GM21529 (cell line): ENCODE measurements around the gene TFB1M.
A peak's percentile ranks its signal among the peaks of the same experiment; 100 is the strongest.
"Not testable (repeated sequence)": the region's sequence is repeated elsewhere in the genome, so short reads cannot be mapped to it uniquely, and the experiment has no call there.

Experiments used
- ATAC-seq: cut with Tn5 transposase; IDR thresholded peaks from one replicate; pipeline ENCODE4 v1.9.1; 2021; ENCODE audit not compliant: unreplicated experiment

TFB1M gene

GRCh38 chr6:155244434-155244833 lies 69.8 kb downstream of the TFB1M start:
- no peak for ATAC-seq

- no peak for ATAC-seq
These were observed 72.3 kb downstream of the TFB1M start for GRCh38 chr6:155241966-155242365.

DNA sequence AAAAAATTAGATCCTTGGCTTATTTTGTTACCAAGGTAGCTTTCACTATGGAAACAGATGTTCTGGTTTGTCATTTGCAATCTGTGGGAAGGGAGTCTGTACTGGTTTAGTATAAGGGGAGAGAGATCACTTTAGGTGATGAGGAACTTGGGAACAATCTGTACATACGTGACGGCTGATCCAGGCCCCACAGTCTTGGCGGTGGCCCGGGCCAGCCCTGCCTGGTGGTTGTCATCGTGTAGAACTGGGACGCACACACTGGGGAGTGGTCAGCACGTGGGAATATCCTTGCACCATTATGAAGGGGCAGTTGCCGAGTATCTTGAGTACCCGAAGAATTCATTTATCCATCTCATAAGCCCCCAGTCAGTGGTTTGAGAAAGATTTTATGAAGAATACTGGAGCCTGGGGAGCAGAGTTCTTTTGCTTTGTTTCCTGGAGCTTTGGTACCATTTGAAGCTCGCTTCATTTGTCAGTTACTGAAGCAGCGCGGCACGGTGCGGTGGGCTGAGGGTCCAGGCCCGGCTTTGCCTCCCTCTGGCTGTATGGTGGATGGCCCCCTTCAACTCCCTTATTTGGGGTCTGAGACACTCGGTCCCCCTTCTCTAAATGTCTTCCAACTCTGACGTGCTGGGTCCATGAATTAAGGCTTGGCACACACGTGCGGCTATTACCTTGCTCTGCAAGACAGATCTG lies 73.2 kb downstream of the TFB1M start:
- no peak for ATAC-seq

DNA sequence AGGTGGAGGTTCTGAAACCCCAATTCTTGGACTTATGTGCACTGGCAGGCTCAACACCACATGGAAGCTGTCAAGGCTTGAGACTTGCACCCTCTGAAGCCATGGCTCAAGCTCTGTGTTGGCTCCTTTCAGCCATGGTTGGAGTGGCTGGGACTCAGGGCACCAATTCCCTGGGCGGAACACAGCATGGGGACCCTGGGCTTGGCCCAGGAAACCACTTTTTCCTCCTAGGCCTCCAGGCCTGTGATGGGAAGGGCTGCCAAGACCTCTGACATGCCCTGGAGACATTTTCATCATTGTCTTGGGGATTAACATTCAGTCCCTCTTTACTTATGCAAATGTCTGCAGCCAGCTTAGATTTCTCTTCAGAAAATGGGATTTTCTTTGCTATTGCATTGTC lies 76.7 kb downstream of the TFB1M start:
- ATAC-seq = no peak

DNA sequence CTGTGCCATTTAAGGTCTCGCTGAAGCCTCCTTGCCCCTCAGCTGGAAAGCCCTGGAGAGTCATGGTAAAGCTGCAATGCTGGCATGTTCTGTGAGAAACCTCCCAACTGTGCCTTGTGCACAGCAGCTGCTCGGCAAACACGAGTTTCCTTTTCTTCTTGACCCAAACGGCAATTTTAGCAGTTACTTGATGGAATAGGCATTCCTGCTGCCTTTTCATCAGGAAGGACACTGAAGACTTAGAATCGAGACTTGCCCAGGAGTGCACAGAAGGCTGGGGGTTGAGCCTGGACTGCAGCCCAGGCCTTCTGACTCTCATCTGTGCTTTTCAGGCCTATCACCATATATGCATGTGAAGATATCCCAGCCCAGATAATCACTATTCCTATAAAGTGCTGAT lies 79.2 kb downstream of the TFB1M start:
- no peak for ATAC-seq

DNA sequence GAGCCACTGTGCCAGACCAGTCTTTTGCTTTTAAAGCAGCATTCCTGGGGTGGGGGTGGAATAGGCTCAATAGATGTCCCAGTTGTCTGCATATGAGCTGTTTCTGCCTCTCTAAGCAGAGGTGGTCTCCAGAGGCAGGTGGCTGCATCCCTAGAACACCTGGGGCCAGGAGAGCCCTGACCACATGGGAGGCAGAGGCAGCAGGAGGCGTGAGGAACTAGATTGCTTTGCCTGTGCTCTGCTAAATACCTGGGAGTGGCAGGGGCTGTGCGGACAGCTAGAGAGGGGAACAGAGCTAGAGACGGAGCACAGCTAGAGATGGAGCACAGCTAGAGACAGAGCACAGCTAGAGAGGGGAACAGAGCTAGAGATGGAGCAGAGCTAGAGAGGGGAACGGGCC lies 79.6 kb downstream of the TFB1M start:
- ATAC-seq = no peak

DNA sequence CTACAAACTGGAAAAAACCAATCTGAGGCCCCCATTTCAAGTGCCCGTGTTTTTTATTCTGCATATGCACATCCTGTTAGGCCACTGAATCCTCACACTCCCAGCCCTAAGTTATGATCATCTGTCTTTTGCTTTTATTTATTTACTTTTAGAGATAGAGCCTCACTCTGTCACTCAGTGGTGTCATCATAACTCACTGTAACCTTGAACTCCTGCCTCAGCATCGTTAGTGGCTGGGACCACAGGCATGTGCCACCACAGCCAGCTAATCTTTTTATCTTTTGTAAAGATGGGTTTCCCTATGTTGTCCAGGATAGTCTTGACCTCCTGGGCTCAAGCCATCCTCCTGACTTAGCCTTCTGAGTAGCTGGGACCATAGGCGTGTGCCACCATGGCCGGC lies 80.1 kb downstream of the TFB1M start:
- no peak for ATAC-seq

DNA sequence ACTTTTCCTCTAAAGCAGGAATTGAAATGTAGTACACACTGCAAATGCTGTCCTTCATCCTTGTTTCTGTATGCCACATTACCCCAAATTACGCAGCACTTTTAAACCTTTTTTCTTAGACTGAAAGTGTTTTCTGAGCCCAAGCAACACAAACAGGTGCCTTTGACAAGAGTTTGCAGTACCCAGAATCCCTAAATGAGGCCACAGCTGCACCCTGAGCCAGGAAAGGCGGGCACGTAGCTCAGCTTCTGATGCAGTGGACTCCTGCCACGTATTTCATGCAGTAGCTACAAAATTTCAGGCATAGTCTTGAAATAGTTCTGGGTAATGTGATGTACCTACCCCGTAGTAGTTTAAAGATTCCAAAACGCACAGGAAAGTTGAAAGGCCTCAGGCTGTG lies 81.4 kb downstream of the TFB1M start:
- ATAC-seq = no peak

DNA sequence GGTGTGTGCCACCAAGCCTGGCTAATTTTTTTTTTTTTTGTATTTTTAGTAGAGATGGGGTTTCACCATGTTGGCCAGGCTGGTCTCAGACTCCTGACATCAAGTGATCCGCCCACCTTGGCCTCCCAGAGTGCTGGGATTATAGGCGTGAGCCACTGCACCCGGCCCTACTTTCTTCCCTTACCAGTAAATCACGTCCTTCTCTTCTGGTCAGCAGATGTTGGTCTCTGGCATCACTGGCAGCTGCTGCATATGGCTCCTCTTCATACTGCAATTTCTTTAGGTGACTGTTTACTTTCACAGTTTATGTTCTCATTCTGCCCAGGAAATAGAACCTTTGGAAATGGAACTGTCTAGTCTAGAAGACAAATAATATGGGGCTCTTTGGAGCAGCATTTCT lies 83.3 kb downstream of the TFB1M start:
- not testable (repeated sequence) for ATAC-seq

DNA sequence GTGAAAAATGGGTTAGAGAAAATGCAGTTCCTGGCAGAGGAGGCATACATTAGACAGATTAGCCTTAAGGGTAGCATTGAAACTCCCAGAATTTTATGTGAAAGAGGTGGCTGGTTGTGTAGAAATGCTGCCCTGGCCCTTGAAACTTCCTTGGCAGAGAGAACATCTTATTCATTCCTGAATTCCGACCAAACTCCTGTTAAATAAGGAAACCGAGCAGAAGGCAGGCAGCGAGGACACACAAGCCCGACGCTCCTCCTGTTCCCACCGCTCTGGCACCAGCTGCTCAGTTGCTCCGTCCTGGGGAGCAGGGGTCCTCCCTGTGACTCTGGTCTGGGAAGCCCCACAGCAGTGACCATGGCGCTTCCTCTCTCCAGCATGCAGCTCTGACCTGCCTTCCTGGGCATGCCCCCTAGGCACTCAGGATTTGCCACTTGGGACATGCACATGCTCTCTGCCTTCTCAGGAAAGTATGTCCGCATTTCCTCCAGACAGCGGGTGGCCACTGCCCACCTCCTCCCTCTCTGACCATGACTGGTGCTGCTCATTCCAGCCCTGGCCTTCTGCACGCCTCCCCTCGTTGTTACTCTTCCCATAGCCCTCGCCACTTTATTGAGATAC lies 85.6 kb downstream of the TFB1M start:
- ATAC-seq = no peak

- ATAC-seq = no peak
These were observed 87.2 kb downstream of the TFB1M start for GRCh38 chr6:155227046-155227445.

DNA sequence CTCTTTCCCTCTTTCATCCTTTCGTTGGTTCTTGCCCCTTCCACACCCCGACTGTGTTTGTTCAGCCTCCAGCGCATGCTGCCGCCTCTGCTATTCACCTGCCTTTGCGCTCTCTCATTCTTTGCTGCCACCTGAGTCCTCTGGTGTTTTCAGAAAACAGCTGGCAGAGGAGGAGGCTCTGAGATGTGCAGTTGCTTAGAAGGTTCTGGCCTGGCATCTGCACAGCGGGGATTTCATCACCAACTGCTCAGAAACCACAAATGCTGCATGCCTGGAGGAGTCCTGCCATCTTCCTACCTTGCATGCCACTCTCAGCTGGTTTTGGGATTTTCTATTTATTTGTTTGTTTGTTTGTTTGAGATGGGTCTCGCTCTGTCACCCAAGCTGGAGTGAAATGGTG lies 89.7 kb downstream of the TFB1M start:
- no peak for ATAC-seq

- ATAC-seq = peak; percentile 97
These were observed 90.4 kb downstream of the TFB1M start for GRCh38 chr6:155223646-155224451.

- no peak for ATAC-seq
These were observed 91.8 kb downstream of the TFB1M start for GRCh38 chr6:155222506-155222905.

GRCh38 chr6:155221086-155221485 lies 93.2 kb downstream of the TFB1M start:
- no peak for ATAC-seq

DNA sequence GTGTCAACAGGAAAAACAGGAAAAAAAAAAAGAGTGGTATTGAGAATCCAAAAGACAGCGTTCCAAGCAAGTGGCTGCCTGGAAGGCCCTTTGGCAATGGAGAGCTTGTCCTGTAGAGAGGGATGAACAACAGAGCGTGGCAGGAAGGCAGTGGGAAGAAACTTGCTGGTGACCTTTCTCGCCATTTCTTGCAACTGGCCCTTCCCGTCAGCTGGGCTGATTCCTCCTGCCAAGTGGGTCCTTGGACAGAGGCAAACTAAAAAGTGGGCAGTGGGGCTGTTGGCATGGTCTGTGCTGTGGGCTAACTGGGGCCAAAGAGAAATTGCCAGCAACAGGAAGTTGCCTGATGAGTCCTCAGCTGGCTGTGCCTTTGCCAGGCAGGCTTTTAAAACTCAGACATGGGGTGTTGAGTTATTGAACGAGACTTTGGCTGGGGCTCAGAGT lies 94.4 kb downstream of the TFB1M start:
- no peak for ATAC-seq

DNA sequence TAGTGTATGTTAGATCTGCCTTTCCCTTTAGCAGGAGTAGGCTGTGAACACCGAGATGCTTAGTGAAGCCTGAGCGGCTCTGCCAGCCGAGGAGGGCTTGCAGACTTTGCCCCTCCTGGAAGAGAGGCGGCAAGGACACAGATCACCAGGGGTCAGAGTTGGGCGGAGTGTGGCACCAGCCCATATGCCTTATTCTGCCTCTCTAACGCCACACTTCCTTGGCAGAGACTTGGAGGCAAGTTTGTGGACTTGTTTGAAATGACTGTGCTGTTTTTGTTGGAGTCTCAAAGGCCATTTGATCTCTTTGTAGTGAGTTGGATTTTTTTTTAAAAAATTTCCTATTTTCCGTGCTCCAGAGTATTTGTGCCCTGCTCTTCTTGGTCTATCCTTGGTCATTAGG lies 95.0 kb downstream of the TFB1M start:
- no peak for ATAC-seq

GRCh38 chr6:155218711-155219110 lies 95.6 kb downstream of the TFB1M start:
- ATAC-seq = not testable (repeated sequence)

DNA sequence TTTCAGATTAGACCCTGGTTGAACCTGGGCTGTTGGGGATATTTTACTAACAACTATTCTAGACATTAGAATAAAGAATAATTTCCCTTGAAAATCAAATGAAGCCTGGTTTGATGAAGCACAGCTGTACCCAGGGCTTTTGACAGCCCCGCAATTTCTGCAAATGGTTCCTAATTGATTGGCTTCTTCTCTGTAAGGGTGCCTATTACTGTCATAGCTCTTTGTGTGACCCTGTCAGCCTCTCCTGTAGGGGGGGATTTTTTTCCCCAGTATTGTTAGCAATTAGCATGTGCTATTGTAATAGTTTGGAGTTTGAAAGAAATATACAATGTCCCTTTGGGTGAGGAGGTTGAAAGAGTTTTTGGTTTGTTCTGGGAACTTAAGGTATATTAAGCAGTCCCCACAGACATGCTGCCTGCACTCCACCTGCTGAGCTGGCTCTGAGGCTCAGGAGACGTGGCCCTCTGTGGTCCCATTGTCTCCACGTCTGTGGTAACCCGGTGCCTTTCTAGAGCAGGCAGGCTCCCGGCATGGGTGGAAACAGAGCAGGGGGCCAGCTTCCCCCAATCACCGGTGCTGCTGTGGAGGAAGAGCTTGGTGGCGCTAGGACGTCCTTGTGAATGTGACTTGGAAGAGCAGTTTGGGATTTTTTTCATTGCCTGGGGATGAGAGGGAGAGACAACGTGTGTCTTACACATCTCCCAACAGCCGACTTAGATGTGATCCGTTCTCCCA lies 97.8 kb downstream of the TFB1M start:
- ATAC-seq = no peak

- ATAC-seq = no peak
These were observed 98.4 kb downstream of the TFB1M start for GRCh38 chr6:155215906-155216305.

DNA sequence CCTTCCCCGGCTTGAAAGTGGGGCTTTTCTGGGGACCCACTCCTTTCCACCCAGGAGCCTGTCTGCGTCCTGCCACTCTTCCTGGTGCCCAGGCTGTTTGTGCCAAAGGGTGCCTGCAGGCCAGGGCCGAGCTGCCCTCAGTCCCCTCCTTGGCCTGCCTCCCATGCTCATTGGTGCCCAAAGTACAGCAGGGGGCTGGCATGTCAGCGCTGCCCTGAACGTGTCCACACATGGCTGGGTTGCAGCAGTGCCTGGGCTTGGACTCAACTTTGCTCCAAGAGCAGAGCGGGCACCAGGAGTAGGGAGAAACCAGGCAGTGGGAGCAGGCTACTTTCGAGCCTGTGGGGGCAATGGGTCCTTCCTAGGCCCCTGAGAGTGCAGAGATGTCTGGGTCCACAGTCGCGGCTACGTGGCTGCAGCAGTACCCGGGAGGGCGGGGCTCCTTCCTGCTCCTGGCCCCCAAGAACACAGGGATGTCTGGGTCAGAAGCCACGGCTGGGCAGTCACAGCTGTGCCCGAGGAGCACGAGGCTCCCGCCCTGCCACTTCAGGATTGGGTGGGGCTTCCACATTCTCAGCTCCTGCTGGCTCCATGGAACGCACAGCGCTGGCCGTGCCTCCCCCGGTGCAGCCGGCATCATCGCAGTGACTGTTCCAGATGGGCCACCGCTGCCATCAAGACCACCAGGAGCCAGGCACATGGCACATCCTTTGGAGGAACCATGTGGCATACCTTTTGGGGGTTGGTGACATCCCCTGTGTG lies 100.5 kb downstream of the TFB1M start:
- no peak for ATAC-seq
